Measurements from ENCODE around the gene ZHX3. TPM values are rescaled to one million over a fixed set of nuclear protein-coding genes. Genes with fewer than 3 reads are reported as not detected.

ZHX3 gene
- total RNA-seq, 1 donor, result 36.6 TPM

DNA sequence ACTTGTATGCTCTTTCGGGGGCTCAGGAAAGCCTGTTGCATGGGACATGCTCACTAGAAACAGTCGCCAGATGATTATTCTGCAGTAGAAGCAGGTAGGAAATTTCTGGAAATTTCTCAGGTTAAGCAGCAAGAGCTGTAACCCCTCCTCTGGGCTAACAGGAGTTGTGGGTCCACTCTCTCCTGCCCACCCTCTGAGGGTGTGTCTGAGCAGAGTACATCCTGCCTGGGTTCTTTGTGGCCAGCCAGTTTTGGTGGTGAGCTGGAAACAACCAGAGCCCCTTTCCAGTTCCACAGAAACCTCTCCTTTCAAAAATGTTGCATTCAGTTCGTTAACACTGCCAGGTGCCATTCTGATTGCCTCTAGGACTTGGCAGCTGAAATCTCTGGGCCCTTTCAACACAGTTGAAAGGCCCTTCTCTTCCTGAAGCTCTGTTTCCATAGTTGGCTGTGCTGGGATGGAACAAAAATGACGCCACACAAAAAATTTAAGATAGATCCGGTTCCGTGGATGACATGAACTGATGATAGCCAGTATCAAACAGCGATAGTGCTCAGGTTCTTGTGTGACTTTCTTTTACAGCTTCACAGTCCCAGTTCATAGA, 141.7 kb downstream of the ZHX3 start:
- TF ChIP-seq, protein P1, sequence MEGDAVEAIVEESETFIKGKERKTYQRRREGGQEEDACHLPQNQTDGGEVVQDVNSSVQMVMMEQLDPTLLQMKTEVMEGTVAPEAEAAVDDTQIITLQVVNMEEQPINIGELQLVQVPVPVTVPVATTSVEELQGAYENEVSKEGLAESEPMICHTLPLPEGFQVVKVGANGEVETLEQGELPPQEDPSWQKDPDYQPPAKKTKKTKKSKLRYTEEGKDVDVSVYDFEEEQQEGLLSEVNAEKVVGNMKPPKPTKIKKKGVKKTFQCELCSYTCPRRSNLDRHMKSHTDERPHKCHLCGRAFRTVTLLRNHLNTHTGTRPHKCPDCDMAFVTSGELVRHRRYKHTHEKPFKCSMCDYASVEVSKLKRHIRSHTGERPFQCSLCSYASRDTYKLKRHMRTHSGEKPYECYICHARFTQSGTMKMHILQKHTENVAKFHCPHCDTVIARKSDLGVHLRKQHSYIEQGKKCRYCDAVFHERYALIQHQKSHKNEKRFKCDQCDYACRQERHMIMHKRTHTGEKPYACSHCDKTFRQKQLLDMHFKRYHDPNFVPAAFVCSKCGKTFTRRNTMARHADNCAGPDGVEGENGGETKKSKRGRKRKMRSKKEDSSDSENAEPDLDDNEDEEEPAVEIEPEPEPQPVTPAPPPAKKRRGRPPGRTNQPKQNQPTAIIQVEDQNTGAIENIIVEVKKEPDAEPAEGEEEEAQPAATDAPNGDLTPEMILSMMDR (IDR thresholded peaks at IDR 0.05; ENCODE audit: extremely low read depth, low read depth, low read length), result no peak
- no peak overlapping the region for H2AFZ ChIP-seq (ENCODE audit: low read length)
- H3K4me1 ChIP-seq (ENCODE audit: insufficient read depth, low read length), result peaks cover 29% of the 10 kb centered on the region
- peaks cover 44% of the 10 kb centered on the region for H3K36me3 ChIP-seq (ENCODE audit: insufficient read depth, low read length)
- no peak overlapping the region for H3K4me2 ChIP-seq (ENCODE audit: insufficient read depth, low read length)
- no peak overlapping the region for H3K4me3 ChIP-seq (ENCODE audit: insufficient read depth, low read length)
- H3K27ac ChIP-seq (ENCODE audit: low read depth, low read length), result no peak overlapping the region
- H3K9me3 ChIP-seq (ENCODE audit: low read depth, low read length), result no peaks in the 10 kb centered on the region
- H4K20me1 ChIP-seq (ENCODE audit: insufficient read depth, low read length), result no peaks in the 10 kb centered on the region
- H3K79me2 ChIP-seq (ENCODE audit: insufficient read depth, low read length), result peaks cover 22% of the 10 kb centered on the region
- DNase-seq (ENCODE audit: insufficient read length, low spot score, missing footprints), result no peak
- H3K27me3 ChIP-seq (ENCODE audit: insufficient read depth, low read length), result no peaks in the 10 kb centered on the region

DNA sequence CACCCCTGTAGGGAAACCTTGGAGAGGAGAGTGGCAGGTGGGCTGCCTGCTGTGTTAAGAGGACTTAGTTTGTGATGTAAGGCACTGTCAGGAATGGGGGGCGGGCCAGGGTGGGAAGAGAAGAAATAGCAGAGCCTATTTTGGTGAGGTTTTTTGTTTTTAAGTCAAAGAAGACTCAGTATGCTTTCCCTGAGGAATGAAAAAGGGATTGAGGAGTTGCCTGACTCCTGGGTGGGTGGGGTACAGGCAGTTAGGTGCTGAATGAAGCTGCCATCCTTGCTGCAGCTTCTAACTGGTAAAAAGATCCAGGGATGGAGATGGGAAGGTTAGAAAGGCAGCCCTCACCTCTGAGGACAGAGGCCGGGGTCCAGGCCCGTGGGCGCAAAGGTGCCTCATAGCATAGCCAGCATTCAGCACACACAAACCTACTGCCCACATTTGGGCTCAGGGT, 142.3 kb downstream of the ZHX3 start:
- H3K4me1 ChIP-seq (ENCODE audit: insufficient read depth, low read length), result peaks cover 29% of the 10 kb centered on the region

DNA sequence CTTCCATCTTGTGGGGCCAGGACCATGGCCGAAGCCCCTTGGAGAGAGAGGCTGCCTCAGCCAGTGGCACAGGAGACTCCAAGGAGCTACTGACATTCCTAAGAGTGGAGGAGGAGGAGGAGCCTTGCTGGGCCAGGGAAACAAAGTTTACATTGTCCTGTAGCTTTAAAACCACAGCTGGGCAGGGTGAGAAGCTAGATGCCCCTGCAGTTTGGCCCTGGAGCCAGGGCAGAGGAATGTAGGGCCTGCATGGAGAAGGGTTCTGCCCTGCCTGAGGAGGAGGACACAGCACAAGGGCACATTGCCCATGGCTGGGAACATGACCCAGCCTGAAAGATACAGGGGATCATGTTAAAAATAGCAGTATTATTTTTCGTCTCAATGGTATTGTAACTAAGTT, 142.7 kb downstream of the ZHX3 start:
- no peak overlapping the region for H3K27ac ChIP-seq (ENCODE audit: low read depth, low read length)
- no peak overlapping the region for H2AFZ ChIP-seq (ENCODE audit: low read length)
- no peak overlapping the region for H3K4me3 ChIP-seq (ENCODE audit: insufficient read depth, low read length)
- no peaks in the 10 kb centered on the region for H3K27me3 ChIP-seq (ENCODE audit: insufficient read depth, low read length)
- TF ChIP-seq, protein P1 (IDR thresholded peaks at IDR 0.05; ENCODE audit: extremely low read depth, low read depth, low read length), result no peak
- no peak for DNase-seq (ENCODE audit: insufficient read length, low spot score, missing footprints)
- peaks cover 29% of the 10 kb centered on the region for H3K4me1 ChIP-seq (ENCODE audit: insufficient read depth, low read length)
- H3K4me2 ChIP-seq (ENCODE audit: insufficient read depth, low read length), result no peak overlapping the region
- H3K36me3 ChIP-seq (ENCODE audit: insufficient read depth, low read length), result peaks cover 50% of the 10 kb centered on the region
- no peaks in the 10 kb centered on the region for H3K9me3 ChIP-seq (ENCODE audit: low read depth, low read length)
- peaks cover 16% of the 10 kb centered on the region for H3K79me2 ChIP-seq (ENCODE audit: insufficient read depth, low read length)
- peaks cover 3% of the 10 kb centered on the region for H4K20me1 ChIP-seq (ENCODE audit: insufficient read depth, low read length)

More for the DNA sequence above, 142.3 kb downstream of the ZHX3 start:
- Histone ChIP-seq H3K27ac (ENCODE audit: low read depth, low read length) (no peak overlapping the region), H4K20me1 (ENCODE audit: insufficient read depth, low read length) (peaks cover 3% of the 10 kb centered on the region), H3K4me2 (ENCODE audit: insufficient read depth, low read length) (no peak overlapping the region), H3K79me2 (ENCODE audit: insufficient read depth, low read length) (peaks cover 19% of the 10 kb centered on the region), H3K9me3 (ENCODE audit: low read depth, low read length) (no peaks in the 10 kb centered on the region), H3K4me3 (ENCODE audit: insufficient read depth, low read length) (no peak overlapping the region), H3K36me3 (ENCODE audit: insufficient read depth, low read length) (peaks cover 49% of the 10 kb centered on the region), H2AFZ (ENCODE audit: low read length) (no peak overlapping the region), H3K27me3 (ENCODE audit: insufficient read depth, low read length) (no peaks in the 10 kb centered on the region)
- DNase-seq (ENCODE audit: insufficient read length, low spot score, missing footprints), result no peak
- TF ChIP-seq, protein P1 (IDR thresholded peaks at IDR 0.05; ENCODE audit: extremely low read depth, low read depth, low read length), result no peak

DNA sequence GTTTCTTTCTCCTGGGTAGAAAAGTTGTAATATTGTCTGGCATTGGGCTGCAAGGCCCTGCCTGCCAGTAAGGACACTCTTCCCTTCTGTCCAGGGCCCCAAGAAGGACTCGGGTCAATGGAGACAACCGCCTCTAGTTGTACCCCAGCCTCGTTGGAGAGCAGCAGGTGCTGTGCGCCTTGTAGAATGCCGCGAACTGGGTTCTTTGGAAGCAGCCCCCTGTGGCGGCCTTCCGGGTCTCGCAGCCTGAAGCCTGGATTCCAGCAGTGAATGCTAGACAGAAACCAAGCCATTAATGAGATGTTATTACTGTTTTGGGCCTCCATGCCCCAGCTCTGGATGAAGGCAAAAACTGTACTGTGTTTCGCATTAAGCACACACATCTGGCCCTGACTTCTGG, 143.2 kb downstream of the ZHX3 start:
- H4K20me1 ChIP-seq (ENCODE audit: insufficient read depth, low read length), result peaks cover 3% of the 10 kb centered on the region
- TF ChIP-seq, protein P1 (IDR thresholded peaks at IDR 0.05; ENCODE audit: extremely low read depth, low read depth, low read length), result no peak
- no peak overlapping the region for H3K4me2 ChIP-seq (ENCODE audit: insufficient read depth, low read length)
- H3K27me3 ChIP-seq (ENCODE audit: insufficient read depth, low read length), result no peaks in the 10 kb centered on the region
- no peak overlapping the region for H2AFZ ChIP-seq (ENCODE audit: low read length)
- no peak overlapping the region for H3K27ac ChIP-seq (ENCODE audit: low read depth, low read length)
- H3K4me1 ChIP-seq (ENCODE audit: insufficient read depth, low read length), result peaks cover 28% of the 10 kb centered on the region
- peaks cover 14% of the 10 kb centered on the region for H3K79me2 ChIP-seq (ENCODE audit: insufficient read depth, low read length)
- H3K9me3 ChIP-seq (ENCODE audit: low read depth, low read length), result no peaks in the 10 kb centered on the region
- peaks cover 54% of the 10 kb centered on the region for H3K36me3 ChIP-seq (ENCODE audit: insufficient read depth, low read length)
- no peak overlapping the region for H3K4me3 ChIP-seq (ENCODE audit: insufficient read depth, low read length)
- no peak for DNase-seq (ENCODE audit: insufficient read length, low spot score, missing footprints)
